Spleen (tissue), 7 donors: Measurements from ENCODE around the gene KCNMB2.

Source experiments
- CTCF ChIP-seq, 11 experiments: fragments of 200-600 bp in 7 of 11; fragments of 450-650 bp in 4 of 11; sonication (generic) in 4 of 11; IDR thresholded peaks in 8 of 11; conservative IDR thresholded peaks in 3 of 11; 1 replicate in 7 of 11; 2 replicates in 4 of 11; pipeline versions ENCODE4 v1.4.0 to v1.8.0; 2016 to 2021; ENCODE audit warnings: antibody characterized with exemption in 11 of 11, inconsistent platforms in 4 of 11, mild to moderate bottlenecking in 1 of 11
- POLR2A ChIP-seq, 3 donors: fragments of 450-650 bp; IDR thresholded peaks; one replicate each; pipeline ENCODE4 v1.5.1; 2017; ENCODE audit warnings: antibody characterized with exemption in 3 of 3, mild to moderate bottlenecking in 1 of 3
- POLR2AphosphoS5 ChIP-seq, 3 donors: sonication (generic); formaldehyde crosslinking; IDR thresholded peaks; one replicate each; pipeline ENCODE4 v1.5.1; 2017; ENCODE audit warnings: antibody characterized with exemption in 3 of 3
- donor health status: DM: no; HTN: no; CAD: no; lungs with moderate emphysema.
- donor health status: DM: no; HTN: no; CAD: no.
- donor health status: DM: no; HTN: no; CAD: no.

- TF ChIP-seq POLR2AphosphoS5 (IDR thresholded peaks at IDR 0.05), result no peak
- no peak for TF ChIP-seq CTCF (IDR thresholded peaks at IDR 0.05 in 8 of 11, conservative IDR thresholded peaks at IDR 0.05 in 3 of 11)
- TF ChIP-seq POLR2A (IDR thresholded peaks at IDR 0.05), result no peak
Observed at GRCh38 chr3:178735032-178735674, 198.9 kb downstream of the KCNMB2 start.
